ENCODE measurements around the gene ATOH8. TPM values are rescaled to one million over a fixed set of nuclear protein-coding genes. Genes with fewer than 3 reads are reported as not detected.

ATOH8 gene
- total RNA-seq, 6 experiments from 2014 or later, result 34.4 to 53.0 (median 45.5) TPM

DNA sequence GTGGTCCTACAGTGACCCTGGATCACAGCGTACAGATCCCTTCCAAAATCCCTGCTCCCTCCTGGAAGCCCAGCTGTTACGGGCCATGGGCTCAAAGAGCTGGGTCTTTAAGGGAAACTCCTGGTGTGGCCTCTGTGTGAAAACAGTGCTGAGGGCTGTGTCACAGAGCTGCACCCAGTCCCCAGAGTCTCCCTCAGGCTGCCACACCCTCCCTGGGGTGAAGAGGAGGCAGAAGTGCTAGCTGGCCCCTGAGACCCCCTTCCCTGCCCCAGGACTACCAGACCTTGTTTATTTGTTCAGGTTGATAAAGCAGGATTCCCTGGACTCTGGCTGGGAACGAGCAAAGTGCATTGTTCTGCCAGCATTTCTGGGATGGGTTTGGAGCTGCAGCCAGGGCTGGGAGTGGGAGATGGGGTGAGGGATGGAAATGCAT, 7.7 kb downstream of the ATOH8 start:
- Mint-ChIP-seq H3K36me3 (ENCODE audit: low read depth) (peaks cover 37% of the 10 kb centered on the region), H3K27ac (no peak overlapping the region), H3K4me1 (ENCODE audit: low read depth) (peaks cover 62% of the 10 kb centered on the region), H3K9me3 (no peaks in the 10 kb centered on the region), H3K4me3 (no peak overlapping the region), H3K27me3 (ENCODE audit: insufficient read depth) (peaks cover 14% of the 10 kb centered on the region)
- DNase-seq, result no peak
- TF ChIP-seq, protein P1, sequence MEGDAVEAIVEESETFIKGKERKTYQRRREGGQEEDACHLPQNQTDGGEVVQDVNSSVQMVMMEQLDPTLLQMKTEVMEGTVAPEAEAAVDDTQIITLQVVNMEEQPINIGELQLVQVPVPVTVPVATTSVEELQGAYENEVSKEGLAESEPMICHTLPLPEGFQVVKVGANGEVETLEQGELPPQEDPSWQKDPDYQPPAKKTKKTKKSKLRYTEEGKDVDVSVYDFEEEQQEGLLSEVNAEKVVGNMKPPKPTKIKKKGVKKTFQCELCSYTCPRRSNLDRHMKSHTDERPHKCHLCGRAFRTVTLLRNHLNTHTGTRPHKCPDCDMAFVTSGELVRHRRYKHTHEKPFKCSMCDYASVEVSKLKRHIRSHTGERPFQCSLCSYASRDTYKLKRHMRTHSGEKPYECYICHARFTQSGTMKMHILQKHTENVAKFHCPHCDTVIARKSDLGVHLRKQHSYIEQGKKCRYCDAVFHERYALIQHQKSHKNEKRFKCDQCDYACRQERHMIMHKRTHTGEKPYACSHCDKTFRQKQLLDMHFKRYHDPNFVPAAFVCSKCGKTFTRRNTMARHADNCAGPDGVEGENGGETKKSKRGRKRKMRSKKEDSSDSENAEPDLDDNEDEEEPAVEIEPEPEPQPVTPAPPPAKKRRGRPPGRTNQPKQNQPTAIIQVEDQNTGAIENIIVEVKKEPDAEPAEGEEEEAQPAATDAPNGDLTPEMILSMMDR (IDR thresholded peaks at IDR 0.05), result no peak

DNA sequence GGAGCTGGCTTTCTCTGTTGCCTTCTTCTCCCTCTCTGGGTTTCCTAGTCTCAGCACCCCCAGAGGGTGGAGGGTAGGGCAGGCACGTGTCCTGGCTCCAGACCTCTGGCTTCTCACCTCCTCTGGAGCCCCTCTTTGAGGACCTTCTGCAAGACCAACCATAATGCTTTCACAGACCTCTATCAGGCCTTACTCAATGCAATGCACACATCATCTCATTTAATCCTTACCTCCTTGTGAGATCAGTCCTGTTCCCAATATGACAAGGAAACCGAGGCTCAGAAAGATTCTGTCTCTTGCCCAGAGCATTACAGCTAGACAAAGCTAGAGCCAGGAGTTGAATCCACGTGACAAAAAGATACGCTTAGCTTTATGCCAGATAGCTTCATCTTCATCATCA, 8.2 kb downstream of the ATOH8 start:
- H3K4me3 Mint-ChIP-seq, result no peak overlapping the region
- DNase-seq, result no peak
- TF ChIP-seq, protein P1 (IDR thresholded peaks at IDR 0.05), result no peak
- no peaks in the 10 kb centered on the region for H3K9me3 Mint-ChIP-seq
- no peak overlapping the region for H3K27ac Mint-ChIP-seq
- H3K4me1 Mint-ChIP-seq (ENCODE audit: low read depth), result peaks cover 58% of the 10 kb centered on the region
- H3K36me3 Mint-ChIP-seq (ENCODE audit: low read depth), result peaks cover 34% of the 10 kb centered on the region
- peaks cover 12% of the 10 kb centered on the region for H3K27me3 Mint-ChIP-seq (ENCODE audit: insufficient read depth)

DNA sequence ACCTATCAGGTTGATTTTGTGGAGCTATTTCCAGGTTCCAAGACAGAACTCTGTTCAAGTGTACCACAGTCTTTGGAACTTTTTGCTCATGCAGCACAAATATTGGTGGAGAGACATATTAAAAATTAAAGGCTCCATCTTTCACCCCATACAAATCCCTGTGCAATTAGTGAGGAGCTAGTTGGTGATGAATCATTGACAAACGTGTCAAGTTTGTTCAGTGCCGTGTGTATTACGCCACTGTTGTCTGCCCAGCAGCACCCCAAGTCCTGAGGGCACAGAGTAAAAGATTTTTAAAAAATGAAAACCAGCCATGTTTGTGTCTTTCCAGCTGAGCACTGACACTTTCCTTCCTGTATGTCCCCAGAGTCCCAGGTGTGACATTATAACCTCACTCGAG, 9.3 kb downstream of the ATOH8 start:
- Mint-ChIP-seq H3K4me1 (ENCODE audit: low read depth) (peaks cover 50% of the 10 kb centered on the region), H3K36me3 (ENCODE audit: low read depth) (peaks cover 27% of the 10 kb centered on the region), H3K27me3 (ENCODE audit: insufficient read depth) (peaks cover 12% of the 10 kb centered on the region), H3K27ac (no peak overlapping the region), H3K9me3 (no peaks in the 10 kb centered on the region), H3K4me3 (no peak overlapping the region)
- no peak for DNase-seq
- TF ChIP-seq, protein P1 (IDR thresholded peaks at IDR 0.05), result no peak

DNA sequence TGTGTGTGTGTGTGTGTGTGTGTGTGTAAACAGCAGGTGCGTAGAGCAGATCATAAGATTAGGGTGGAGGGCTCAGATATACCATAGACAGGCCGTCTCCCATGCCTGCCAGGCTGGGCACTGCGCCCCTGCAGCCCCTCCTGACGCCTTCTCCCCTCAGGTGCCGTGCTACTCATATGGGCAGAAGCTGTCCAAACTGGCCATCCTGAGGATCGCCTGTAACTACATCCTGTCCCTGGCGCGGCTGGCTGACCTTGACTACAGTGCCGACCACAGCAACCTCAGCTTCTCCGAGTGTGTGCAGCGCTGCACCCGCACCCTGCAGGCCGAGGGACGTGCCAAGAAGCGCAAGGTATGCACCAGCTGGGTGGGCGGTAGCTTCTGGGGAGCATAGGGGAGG, 10.0 kb downstream of the ATOH8 start:
- H3K36me3 Mint-ChIP-seq (ENCODE audit: low read depth), result peaks cover 27% of the 10 kb centered on the region
- DNase-seq, result no peak
- no peak overlapping the region for H3K4me3 Mint-ChIP-seq
- H3K27me3 Mint-ChIP-seq (ENCODE audit: insufficient read depth), result peaks cover 12% of the 10 kb centered on the region
- H3K9me3 Mint-ChIP-seq, result no peaks in the 10 kb centered on the region
- TF ChIP-seq, protein P1 (IDR thresholded peaks at IDR 0.05), result no peak
- H3K27ac Mint-ChIP-seq, result no peak overlapping the region
- peaks cover 54% of the 10 kb centered on the region for H3K4me1 Mint-ChIP-seq (ENCODE audit: low read depth)

DNA sequence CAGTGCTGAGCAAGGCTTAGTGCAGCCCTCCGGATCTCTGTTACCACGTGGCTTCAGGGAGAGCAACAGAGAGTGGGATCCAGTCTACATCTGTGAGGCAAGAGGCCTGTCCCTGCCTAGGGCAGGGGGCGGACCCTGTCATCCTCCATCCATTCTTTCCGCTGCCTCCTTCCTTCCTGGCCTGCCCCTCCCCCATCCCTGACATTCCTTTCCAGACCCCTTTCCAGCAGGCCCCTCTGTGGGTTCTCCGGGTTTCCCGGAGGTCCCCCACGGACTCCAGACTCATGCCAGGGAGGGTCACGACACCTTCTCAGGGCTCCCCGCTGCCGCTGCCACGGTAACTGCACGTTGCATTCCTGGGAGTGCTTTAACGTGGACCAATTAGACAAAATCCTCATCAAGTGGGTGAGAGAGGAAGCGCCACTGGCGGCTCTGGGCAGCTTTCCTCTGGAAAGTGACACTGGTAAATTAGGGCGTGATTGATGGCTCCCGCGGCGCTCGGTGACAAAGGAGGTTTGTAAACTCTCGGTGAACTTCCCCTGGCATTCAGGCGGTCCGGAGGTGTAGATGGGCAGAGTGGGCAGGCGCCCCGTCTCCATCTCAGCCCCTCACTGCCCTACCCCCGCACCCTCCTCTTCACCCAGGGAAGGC, 11.4 kb downstream of the ATOH8 start:
- Mint-ChIP-seq H3K4me1 (ENCODE audit: low read depth) (peaks cover 58% of the 10 kb centered on the region), H3K4me3 (no peak overlapping the region), H3K27ac (no peak overlapping the region; the same call in 1 of the 2 replicates), H3K36me3 (ENCODE audit: low read depth) (peaks cover 24% of the 10 kb centered on the region), H3K9me3 (no peaks in the 10 kb centered on the region), H3K27me3 (ENCODE audit: insufficient read depth) (peaks cover 7% of the 10 kb centered on the region; the same call in 1 of the 2 replicates)
- no peak for DNase-seq
- TF ChIP-seq, protein P1 (IDR thresholded peaks at IDR 0.05), result no peak
